Stimulated activated CD4-positive, alpha-beta T cell treated with anti-CD3 and anti-CD28 coated beads, Interleukin-4, amount 100 ng/mL, for 48 hours (primary cell): ENCODE results near the gene JAKMIP2.

Experiments
- DNase-seq, 2 donors: peaks; one replicate each; pipeline ENCODE4 v3.0.0-alpha.2; 2020; ENCODE audit warnings: low read depth in 2 of 2

JAKMIP2 gene

GRCh38 chr5:147789820-147790219 lies 7.3 kb upstream of the JAKMIP2 start:
- no peak for DNase-seq

GRCh38 chr5:147788023-147788422 lies 5.5 kb upstream of the JAKMIP2 start:
- no peak for DNase-seq

- no peak for DNase-seq
Observed at GRCh38 chr5:147786142-147786541, 3.6 kb upstream of the JAKMIP2 start.

GRCh38 chr5:147784146-147784987 lies 1.8 kb upstream of the JAKMIP2 start:
- no peak for DNase-seq

GRCh38 chr5:147780924-147781573 lies 1.5 kb downstream of the JAKMIP2 start:
- no peak for DNase-seq

- no peak for DNase-seq
Observed at GRCh38 chr5:147779694-147780093, 2.8 kb downstream of the JAKMIP2 start.

- no peak for DNase-seq
Observed at GRCh38 chr5:147776989-147777388, 5.5 kb downstream of the JAKMIP2 start.

- no peak for DNase-seq
Observed at GRCh38 chr5:147773587-147773986, 8.9 kb downstream of the JAKMIP2 start.

GRCh38 chr5:147773139-147773538 lies 9.4 kb downstream of the JAKMIP2 start:
- DNase-seq = no peak

- DNase-seq = no peak
Observed at GRCh38 chr5:147767048-147767447, 15.5 kb downstream of the JAKMIP2 start.

GRCh38 chr5:147763791-147764525 lies 18.6 kb downstream of the JAKMIP2 start:
- no peak for DNase-seq

- no peak for DNase-seq
Observed at GRCh38 chr5:147760086-147760875, 22.2 kb downstream of the JAKMIP2 start.

GRCh38 chr5:147759441-147759840 lies 23.1 kb downstream of the JAKMIP2 start:
- no peak for DNase-seq

- no peak for DNase-seq
Observed at GRCh38 chr5:147756566-147756965, 26.0 kb downstream of the JAKMIP2 start.

GRCh38 chr5:147754372-147755122 lies 28.0 kb downstream of the JAKMIP2 start:
- DNase-seq = no peak

- DNase-seq = no peak
Observed at GRCh38 chr5:147753765-147754164, 28.8 kb downstream of the JAKMIP2 start.

GRCh38 chr5:147752666-147753290 lies 29.8 kb downstream of the JAKMIP2 start:
- no peak for DNase-seq

GRCh38 chr5:147752033-147752432 lies 30.5 kb downstream of the JAKMIP2 start:
- DNase-seq = no peak

GRCh38 chr5:147751156-147751830 lies 31.2 kb downstream of the JAKMIP2 start:
- no peak for DNase-seq

GRCh38 chr5:147750065-147750464 lies 32.5 kb downstream of the JAKMIP2 start:
- DNase-seq = no peak
